RWPE2 (cell line): Measurements from ENCODE around the gene ARAP2.
"Not testable (repeated sequence)": the region's sequence is repeated elsewhere in the genome, so short reads cannot be mapped to it uniquely, and the experiment has no call there.

Experiments used
- ATAC-seq: fragments of 200-7000 bp; cut with Tn5 transposase; 3 replicates; pipeline ENCODE4 v1.9.1; 2021; ENCODE audit warnings: low read depth
- DNase-seq: peaks from one replicate; pipeline ENCODE4 v3.0.0-alpha.2; 2020; ENCODE audit warnings: low spot score
- H3K27ac ChIP-seq: fragments of 450-650 bp; 2 replicates; pipeline ENCODE4 v1.5.1; 2017; ENCODE audit warnings: mild to moderate bottlenecking; ENCODE audit not compliant: poor library complexity, severe bottlenecking
- H3K27me3 ChIP-seq: fragments of 250-450 bp; sonication (Bioruptor Pico); 2 replicates; pipeline ENCODE4 v1.5.1; 2021; ENCODE audit warnings: mild to moderate bottlenecking, moderate library complexity; ENCODE audit not compliant: insufficient read depth, poor library complexity, severe bottlenecking
- H3K36me3 ChIP-seq: fragments of 250-450 bp; sonication (Bioruptor Pico); 2 replicates; pipeline ENCODE4 v1.5.1; 2020; ENCODE audit warnings: low read depth, mild to moderate bottlenecking, moderate library complexity
- H3K4me1 ChIP-seq: fragments of 250-450 bp; sonication (Bioruptor Pico); 2 replicates; pipeline ENCODE4 v1.5.1; 2021; ENCODE audit warnings: mild to moderate bottlenecking, moderate library complexity; ENCODE audit not compliant: insufficient read depth, poor library complexity, severe bottlenecking
- H3K4me3 ChIP-seq: fragments of 250-450 bp; sonication (Bioruptor Pico); 2 replicates; pipeline ENCODE4 v1.5.1; 2021; ENCODE audit warnings: mild to moderate bottlenecking, moderate library complexity; ENCODE audit not compliant: severe bottlenecking
- H3K9me3 ChIP-seq: fragments of 250-450 bp; sonication (Bioruptor Pico); 2 replicates; pipeline ENCODE4 v1.5.1; 2021; ENCODE audit warnings: mild to moderate bottlenecking, moderate library complexity; ENCODE audit not compliant: severe bottlenecking
- CTCF ChIP-seq: fragments of 450-650 bp; IDR thresholded peaks from one replicate; pipeline ENCODE4 v1.5.1; 2017; ENCODE audit warnings: mild to moderate bottlenecking, moderate library complexity; ENCODE audit not compliant: poor library complexity, severe bottlenecking

Gene ARAP2

GRCh38 chr4:36183665-36184393 lies 60.5 kb downstream of the ARAP2 start:
- no peaks in the 10 kb centered on the region for H3K4me1 ChIP-seq
- no peaks in the 10 kb centered on the region for H3K27me3 ChIP-seq
- H3K36me3 ChIP-seq, result peaks cover 8% of the 10 kb centered on the region; the same call in 1 of the 2 replicates
- ATAC-seq, result no peak
- H3K4me3 ChIP-seq, result no peak overlapping the region
- H3K27ac ChIP-seq, result no peak overlapping the region
- no peak for TF ChIP-seq CTCF
- DNase-seq, result no peak
- no peaks in the 10 kb centered on the region for H3K9me3 ChIP-seq

- peaks cover 8% of the 10 kb centered on the region; the same call in 1 of the 2 replicates for H3K36me3 ChIP-seq
- no peaks in the 10 kb centered on the region for H3K9me3 ChIP-seq
- ATAC-seq (no peak), DNase-seq (no peak)
- no peak overlapping the region for H3K4me3 ChIP-seq
- no peak overlapping the region for H3K27ac ChIP-seq
- H3K4me1 ChIP-seq, result no peaks in the 10 kb centered on the region
- TF ChIP-seq CTCF, result no peak
- H3K27me3 ChIP-seq, result no peaks in the 10 kb centered on the region
These were observed 61.1 kb downstream of the ARAP2 start for GRCh38 chr4:36183232-36183631.

- not testable (repeated sequence) for H3K4me3 ChIP-seq, H3K4me1 ChIP-seq, H3K27me3 ChIP-seq, DNase-seq, ATAC-seq, H3K9me3 ChIP-seq, H3K27ac ChIP-seq, H3K36me3 ChIP-seq
These were observed 62.0 kb downstream of the ARAP2 start for GRCh38 chr4:36182315-36182714.

GRCh38 chr4:36180206-36180605 lies 64.1 kb downstream of the ARAP2 start:
- Histone ChIP-seq H3K9me3 (no peaks in the 10 kb centered on the region), H3K27ac (no peak overlapping the region), H3K36me3 (peaks cover 3% of the 10 kb centered on the region; the same call in 1 of the 2 replicates), H3K27me3 (no peaks in the 10 kb centered on the region), H3K4me1 (no peaks in the 10 kb centered on the region), H3K4me3 (no peak overlapping the region)
- DNase-seq (no peak), ATAC-seq (no peak)
- no peak for TF ChIP-seq CTCF

GRCh38 chr4:36178484-36178883 lies 65.8 kb downstream of the ARAP2 start:
- no peak for ATAC-seq

More at GRCh38 chr4:36178484-36178883, 65.8 kb downstream of the ARAP2 start:
- DNase-seq, result no peak
- H3K4me1 ChIP-seq, result no peaks in the 10 kb centered on the region
- H3K27ac ChIP-seq, result no peak overlapping the region
- no peak overlapping the region for H3K4me3 ChIP-seq
- peaks cover 3% of the 10 kb centered on the region; the same call in 1 of the 2 replicates for H3K36me3 ChIP-seq
- no peak for TF ChIP-seq CTCF
- H3K9me3 ChIP-seq, result no peaks in the 10 kb centered on the region
- H3K27me3 ChIP-seq, result no peaks in the 10 kb centered on the region
